Mesenteric fat pad (tissue), 1 donor: Measurements from ENCODE around the gene CNIH3. TPM values are rescaled to one million over a fixed set of nuclear protein-coding genes. Genes with fewer than 3 reads are reported as not detected.
"Not testable (repeated sequence)": the region's sequence is repeated elsewhere in the genome, so short reads cannot be mapped to it uniquely, and the experiment has no call there.

ENCODE experiments used
- DNase-seq: peaks from one replicate; pipeline ENCODE4 v3.0.0-alpha.2; 2020; ENCODE audit warnings: low spot score
- long read RNA-seq: library from polyadenylated mRNA; unstranded; transcript quantifications from one replicate; pipeline ENCODE4 v2.0.0, GENCODE V29; 2020
- total RNA-seq: library from RNA; stranded (reverse); fragmentation: NEBNext Ultra II Directional; extraction: Animal tissue kit (Norgen Biotek cat#: 25700); gene quantifications from one replicate; pipeline ENCODE4 v1.2.1, GENCODE V29; 2021
- donor health status: DM: yes; HTN: yes; CAD: no.

The CNIH3 gene
- 3.0 TPM for total RNA-seq
- long read RNA-seq, partial matches to known transcripts: 0 of 10 reads
- long read RNA-seq, other reads (novel, unspliced or antisense): 8 of 10 reads

GRCh38 chr1:224615861-224616755, at the start of gene CNIH3:
CNIH3 (plus strand) TSS chr1:224616317; CDS start chr1:224617175, 858 bp downstream.
- no peak for DNase-seq

DNA sequence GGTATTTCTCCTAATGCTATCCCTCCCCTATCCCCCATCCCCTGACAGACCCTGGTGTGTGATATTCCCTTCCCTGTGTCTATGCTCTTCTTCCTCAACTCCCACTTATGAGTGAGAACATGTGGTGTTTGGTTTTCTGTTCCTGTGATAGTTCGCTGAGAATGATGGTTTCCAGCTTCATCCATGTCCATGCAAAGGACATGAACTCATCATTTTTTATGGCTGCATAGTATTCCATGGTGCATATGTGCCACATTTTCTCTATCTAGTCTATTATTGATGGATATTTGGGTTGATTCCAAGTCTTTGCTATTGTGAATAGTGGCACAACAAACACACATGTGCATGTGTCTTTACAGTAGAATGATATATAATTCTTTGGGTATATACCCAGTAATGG, 49.6 kb upstream of the CNIH3 start:
- DNase-seq: not testable (repeated sequence)

DNA sequence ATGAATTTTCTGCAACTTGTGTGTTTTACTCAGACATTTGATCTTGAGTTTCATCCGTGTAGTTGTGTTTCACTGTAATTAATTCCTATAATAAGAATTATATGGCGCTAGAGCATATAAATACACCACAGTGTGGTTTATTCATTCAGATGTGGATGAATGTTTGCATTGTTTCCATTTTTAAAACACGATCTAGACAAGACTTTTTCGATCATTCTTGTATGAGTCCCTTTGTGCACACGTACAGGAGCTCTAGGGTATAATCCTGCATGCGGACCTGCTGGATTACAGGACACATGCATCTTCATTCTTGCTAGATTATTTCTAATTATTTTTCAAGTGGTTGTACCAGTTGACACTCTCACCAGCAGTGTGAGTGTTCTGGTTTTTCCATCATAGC, 46.8 kb upstream of the CNIH3 start:
- DNase-seq: no peak

GRCh38 chr1:224571975-224572374, 44.1 kb upstream of the CNIH3 start:
- not testable (repeated sequence) for DNase-seq

DNA sequence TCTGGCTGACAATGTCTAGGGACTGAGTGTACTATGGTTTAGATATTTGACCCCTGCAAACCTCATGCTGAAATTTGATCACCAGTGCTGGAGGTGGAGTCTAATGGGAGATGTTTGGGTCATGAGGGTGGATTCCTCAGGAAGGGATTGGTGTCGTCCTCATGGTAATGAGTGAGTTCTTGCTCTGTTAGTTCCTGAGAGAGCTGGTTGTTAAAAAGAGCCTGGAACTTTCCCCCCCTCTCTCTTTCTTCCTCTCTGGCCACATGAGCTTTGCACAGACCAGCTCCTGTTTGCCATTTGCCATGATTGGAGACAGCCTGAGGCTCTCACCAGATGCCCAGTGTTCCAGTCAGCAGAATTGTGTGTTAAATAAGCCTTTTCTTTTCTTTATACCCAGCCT, 36.6 kb upstream of the CNIH3 start:
- no peak for DNase-seq

GRCh38 chr1:224580006-224580405, 36.1 kb upstream of the CNIH3 start:
- DNase-seq: no peak

- no peak for DNase-seq
These were observed 34.1 kb upstream of the CNIH3 start for GRCh38 chr1:224582041-224582440.

GRCh38 chr1:224583774-224584173, 32.3 kb upstream of the CNIH3 start:
- DNase-seq: no peak

DNA sequence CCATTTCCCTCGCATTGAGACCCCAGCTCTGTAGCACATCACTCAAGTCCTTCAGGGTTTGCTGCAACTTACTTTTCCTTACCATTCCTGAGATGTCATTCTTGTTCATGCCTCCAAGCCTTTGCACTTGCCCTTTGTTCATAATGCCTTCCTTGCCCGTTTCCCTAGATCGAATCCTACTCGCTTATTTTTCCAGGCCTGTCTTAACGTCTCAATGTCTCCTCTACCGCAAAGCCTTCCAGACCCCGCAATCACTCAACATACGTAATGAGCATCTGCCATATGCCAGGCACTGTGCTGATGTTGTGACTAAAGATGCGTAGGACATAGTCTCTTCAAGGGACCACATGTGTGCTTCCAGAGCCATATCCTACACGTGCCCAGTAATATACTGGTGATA, 31.1 kb upstream of the CNIH3 start:
- DNase-seq: no peak

DNA sequence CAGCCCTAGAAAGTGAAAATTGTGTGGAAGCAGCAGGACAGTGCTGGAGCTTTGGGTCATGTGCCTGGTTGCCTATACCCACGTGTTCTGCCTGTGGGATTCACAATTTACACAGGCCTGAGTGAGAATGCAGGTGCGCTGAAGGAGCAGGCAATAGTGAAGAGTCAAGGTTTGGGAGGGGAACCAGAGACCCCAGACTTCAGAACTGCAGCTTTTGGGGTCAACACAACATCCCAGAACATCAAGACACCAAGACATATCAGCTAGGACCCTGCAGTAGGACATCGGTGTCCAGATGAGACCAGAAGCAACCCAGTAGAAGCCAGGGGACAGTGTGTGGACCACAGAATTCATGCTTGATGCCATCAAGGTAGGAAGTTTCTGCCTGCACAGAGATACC, 29.1 kb upstream of the CNIH3 start:
- no peak for DNase-seq

DNA sequence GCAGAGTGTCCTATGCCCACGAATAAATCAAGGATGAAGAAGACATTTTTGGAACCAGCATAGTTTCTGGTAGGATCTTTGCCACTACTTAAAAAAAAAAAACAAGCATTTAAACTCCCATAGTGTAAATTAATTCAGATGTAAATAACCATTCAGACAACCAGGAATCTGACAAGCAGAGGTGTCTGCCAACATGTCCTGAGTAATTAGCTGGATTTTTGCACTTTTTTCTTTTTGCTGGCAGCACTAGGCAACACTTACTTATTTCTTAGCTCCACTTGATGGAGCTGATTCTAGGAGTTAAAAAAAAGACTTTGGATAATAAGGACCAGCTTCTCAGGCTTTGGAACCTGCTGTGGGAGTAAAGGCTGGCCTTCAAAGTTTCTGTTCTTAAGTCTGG, 27.6 kb upstream of the CNIH3 start:
- no peak for DNase-seq

GRCh38 chr1:224589006-224589405, 27.1 kb upstream of the CNIH3 start:
- no peak for DNase-seq

DNA sequence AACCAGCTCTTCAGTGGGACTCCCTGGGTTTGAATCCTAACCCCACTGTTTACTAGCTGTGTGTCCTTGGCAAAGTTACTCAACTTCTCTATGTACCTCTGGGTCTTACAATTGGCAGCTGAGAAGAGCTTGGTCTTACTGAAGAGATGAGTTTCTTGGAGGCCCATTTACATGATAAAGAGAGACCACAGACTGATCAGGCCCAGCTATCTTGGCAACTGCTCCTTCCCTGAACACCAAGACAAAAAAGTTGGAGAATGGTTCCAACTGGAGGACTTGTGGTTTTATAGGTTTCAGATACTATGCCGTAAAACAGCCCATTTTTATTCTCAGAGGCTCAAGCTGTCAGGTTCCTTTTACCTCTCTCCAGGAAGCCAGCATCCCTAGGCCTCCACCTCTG, 24.8 kb upstream of the CNIH3 start:
- no peak for DNase-seq

DNA sequence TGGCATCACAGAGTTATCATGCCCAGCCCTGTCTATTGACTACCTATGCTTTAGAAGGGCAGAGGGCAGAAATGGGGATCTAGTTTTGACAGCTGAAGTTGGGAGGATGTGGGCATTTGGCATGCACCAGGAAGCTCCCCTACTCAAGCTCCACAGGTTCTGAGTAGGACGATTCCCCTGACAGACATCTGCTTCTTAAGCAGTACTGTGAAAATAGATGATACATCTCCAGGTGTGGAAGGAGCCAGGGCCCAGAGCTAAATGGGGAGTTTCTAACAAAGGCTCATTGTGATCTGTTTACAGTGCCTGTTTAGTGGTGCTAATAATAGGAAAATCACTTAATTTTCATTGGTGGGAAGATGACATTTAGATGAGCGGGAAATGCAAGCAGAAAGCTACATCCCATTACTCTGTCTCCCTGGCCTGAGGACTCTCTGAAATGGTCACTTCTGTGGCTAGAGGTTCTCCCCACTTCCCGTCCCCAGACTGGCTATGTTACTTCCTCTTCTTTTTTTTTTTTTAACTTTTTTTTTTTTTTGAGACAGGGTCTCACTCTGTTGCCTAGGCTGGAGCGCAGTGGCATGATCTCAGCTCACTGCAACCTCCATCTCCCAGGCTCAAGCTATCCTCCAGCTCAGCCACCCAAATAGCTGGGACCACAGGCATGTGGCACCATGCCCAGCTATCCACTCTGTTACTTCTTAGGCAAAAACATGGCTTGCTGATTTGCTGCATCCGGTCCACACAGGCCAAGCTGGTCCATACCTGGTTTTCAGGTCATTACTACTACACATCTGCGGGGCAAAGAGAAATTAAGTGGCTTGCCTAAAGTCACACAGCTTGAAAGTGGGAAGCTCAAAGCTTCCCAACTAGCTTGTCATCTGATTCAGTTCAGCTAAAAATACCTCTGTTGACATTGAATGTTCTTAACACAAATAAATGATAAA, 23.2 kb upstream of the CNIH3 start:
- DNase-seq: no peak

- DNase-seq: no peak
These were observed 21.8 kb upstream of the CNIH3 start for GRCh38 chr1:224594360-224594759.

DNA sequence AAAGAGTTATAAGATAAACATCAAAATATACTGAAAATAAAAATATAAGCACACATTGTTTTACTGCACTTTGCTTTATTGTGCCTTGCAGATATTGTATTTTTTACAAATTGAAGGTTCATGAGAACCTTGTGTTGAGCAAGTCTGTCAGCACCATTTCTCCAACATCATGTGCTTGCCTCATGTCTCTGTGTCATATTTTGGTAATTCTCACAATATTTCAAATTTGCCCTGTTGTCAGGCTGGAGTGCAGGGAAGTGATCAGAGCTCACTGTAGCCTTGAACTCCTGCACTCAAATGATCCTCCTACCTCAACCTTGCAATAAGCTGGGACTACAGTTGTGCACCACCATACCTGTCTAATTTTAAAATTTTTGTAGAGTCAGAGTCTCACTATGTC, 21.3 kb upstream of the CNIH3 start:
- DNase-seq: no peak

DNA sequence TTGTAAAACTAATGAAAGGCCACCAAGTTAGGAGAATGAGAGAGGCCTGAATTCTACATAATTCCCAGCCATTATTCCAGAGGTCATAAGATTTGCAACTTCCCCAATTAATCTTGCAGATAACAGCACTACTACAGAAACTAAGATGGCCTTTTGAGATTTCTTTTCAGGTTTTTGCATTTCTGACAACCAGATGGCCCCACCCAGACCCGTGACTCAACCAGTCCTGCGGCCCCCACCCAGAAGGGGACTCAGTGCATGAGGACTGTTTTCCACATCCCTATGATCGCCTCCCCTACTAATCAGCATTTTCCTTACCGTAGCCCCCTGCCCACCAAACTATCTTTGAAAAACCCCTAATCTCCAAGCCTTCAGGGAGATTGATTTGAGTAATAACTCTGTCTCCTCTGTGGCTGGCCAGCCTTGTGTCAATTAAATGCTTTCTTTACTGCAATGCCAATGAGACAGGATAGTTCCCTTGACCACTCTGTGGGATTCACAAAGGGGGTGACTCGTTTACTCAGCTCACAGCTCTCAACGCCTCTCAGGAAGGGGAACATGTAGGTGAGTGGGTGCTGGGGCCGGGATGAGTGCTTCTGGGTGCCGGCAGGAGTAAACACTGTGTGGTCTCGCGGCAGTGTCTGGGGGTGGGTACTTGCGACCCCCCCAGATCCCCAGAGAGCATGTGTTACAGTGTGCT, 10.5 kb upstream of the CNIH3 start:
- DNase-seq: no peak

- no peak for DNase-seq
These were observed 8.6 kb upstream of the CNIH3 start for GRCh38 chr1:224607188-224608148.

DNA sequence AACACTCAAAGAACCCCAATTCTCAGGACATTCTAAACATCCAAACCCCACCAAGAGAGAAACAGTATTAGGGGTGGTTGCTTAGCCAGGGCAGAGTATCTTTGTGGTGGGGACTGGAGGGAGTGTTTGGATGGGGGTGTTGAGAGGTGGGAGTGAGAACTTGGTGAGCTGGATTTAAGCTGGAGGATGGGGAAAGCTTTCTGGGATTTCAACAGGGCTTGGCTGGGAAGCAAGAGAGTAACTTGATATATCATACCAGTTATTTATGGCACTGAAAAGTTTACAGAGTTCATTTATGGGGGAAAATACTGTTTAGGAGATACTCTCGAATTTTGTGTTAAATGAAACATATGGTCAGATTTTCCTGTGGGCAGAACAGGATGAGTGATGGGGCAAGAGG, 6.8 kb upstream of the CNIH3 start:
- DNase-seq: no peak

- DNase-seq: no peak
These were observed 3.9 kb upstream of the CNIH3 start for GRCh38 chr1:224612246-224612645.
